ENCODE data around the gene CFAP70. TPM values are rescaled to one million over a fixed set of nuclear protein-coding genes. Genes with fewer than 3 reads are reported as not detected.

CFAP70 gene
- total RNA-seq, 1 donor from 2014 or later: 1.7 TPM

DNA sequence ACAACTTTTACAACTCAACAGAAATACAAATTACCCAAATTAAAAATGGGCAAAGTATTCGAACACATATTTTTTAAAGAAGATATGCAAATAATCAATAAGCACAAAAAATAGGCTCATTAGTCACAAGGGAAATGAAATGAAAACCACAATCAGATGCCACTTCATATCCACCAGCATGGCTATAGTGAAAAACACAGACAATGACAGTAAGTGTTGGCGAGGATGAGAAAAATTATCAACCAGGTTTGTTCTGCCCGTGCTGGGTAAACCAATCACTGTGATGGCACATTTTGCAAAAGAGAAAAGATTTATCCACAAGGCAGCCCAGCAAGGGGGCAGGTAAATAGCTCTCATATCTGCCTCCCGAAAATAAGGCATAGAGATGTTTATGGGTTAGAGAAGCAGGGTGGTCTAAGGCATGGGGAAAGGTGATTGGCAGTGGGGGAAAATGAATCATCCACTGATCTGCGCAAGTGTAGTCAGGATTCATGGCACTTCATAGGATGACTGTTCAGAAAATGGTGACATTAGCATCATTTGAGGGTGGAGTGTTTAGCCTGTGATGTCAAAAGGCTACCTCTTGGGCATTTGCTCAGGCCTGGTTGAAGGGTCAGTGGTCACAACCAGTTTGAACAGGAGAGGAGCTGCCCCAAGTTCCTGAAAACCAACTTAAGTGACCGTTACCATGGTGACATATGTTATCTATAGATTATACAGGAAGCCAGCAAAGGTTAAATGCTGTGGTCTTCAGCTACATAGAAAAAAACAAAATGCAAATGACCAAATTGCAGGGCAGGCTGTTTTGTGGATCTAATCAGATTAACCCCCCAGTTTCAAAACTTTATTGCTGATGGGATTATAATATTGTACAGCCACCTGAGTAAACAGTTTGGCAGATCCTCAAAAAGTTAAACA, 8.0 kb upstream of the CFAP70 start:
- Mint-ChIP-seq H3K27me3 (ENCODE audit: unreplicated experiment) (no peaks in the 10 kb centered on the region), H3K27ac (ENCODE audit: unreplicated experiment) (peak overlapping the region; percentile 21), H3K36me3 (ENCODE audit: low read depth, unreplicated experiment) (peaks cover 24% of the 10 kb centered on the region), H3K9me3 (ENCODE audit: unreplicated experiment) (no peaks in the 10 kb centered on the region), H3K4me3 (ENCODE audit: unreplicated experiment) (no peak overlapping the region), H3K4me1 (ENCODE audit: unreplicated experiment) (no peaks in the 10 kb centered on the region)
- TF ChIP-seq, protein P1, sequence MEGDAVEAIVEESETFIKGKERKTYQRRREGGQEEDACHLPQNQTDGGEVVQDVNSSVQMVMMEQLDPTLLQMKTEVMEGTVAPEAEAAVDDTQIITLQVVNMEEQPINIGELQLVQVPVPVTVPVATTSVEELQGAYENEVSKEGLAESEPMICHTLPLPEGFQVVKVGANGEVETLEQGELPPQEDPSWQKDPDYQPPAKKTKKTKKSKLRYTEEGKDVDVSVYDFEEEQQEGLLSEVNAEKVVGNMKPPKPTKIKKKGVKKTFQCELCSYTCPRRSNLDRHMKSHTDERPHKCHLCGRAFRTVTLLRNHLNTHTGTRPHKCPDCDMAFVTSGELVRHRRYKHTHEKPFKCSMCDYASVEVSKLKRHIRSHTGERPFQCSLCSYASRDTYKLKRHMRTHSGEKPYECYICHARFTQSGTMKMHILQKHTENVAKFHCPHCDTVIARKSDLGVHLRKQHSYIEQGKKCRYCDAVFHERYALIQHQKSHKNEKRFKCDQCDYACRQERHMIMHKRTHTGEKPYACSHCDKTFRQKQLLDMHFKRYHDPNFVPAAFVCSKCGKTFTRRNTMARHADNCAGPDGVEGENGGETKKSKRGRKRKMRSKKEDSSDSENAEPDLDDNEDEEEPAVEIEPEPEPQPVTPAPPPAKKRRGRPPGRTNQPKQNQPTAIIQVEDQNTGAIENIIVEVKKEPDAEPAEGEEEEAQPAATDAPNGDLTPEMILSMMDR (IDR thresholded peaks at IDR 0.05; ENCODE audit: unreplicated experiment): no peak
- no peak for DNase-seq (ENCODE audit: low spot score)

DNA sequence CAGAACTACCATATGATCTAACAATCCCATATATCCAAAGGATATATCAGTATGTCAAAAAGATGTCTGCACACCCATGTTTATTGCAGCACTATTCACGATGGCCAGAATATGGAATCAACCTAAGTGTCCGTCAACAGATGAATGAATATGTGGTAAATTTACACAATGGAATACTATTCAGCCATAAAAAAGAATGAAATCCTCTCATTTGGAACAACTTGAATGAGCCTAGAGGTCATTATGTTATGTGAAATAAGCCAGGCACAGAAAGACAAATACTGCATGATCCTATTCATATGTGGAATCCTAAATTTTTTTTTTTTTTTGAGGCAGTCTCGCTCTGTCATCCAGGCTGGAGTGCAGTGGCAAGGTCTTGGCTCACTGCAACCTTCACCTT, 6.3 kb upstream of the CFAP70 start:
- Mint-ChIP-seq H3K9me3 (ENCODE audit: unreplicated experiment) (no peaks in the 10 kb centered on the region), H3K4me3 (ENCODE audit: unreplicated experiment) (peak overlapping the region; percentile 42), H3K27me3 (ENCODE audit: unreplicated experiment) (peaks cover 2% of the 10 kb centered on the region), H3K36me3 (ENCODE audit: low read depth, unreplicated experiment) (peaks cover 20% of the 10 kb centered on the region), H3K4me1 (ENCODE audit: unreplicated experiment) (no peaks in the 10 kb centered on the region), H3K27ac (ENCODE audit: unreplicated experiment) (no peak overlapping the region)
- TF ChIP-seq, protein P1 (IDR thresholded peaks at IDR 0.05; ENCODE audit: unreplicated experiment): no peak
- DNase-seq (ENCODE audit: low spot score): no peak

DNA sequence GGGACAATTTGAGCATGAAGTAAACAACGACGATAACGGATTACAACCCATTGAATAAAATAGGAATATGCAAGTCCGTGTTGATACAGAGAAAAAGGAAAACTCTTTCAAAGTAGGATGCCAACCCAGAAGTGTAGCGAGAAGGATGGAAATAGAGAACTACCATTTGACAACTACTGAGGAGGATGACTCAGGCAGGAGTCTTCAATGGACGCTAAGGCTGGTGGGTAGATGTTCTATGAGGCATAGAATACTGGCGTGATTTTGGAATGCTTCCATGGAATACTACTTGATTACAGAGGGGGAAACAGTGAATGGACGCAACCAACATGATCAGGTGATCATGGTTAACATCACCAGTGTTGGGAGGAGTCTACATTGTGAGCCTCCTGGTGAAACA, 828 bp upstream of the CFAP70 start:
- peaks cover 6% of the 10 kb centered on the region for H3K27me3 Mint-ChIP-seq (ENCODE audit: unreplicated experiment)
- TF ChIP-seq, protein P1 (IDR thresholded peaks at IDR 0.05; ENCODE audit: unreplicated experiment): no peak
- H3K4me1 Mint-ChIP-seq (ENCODE audit: unreplicated experiment): peaks cover 8% of the 10 kb centered on the region
- no peaks in the 10 kb centered on the region for H3K9me3 Mint-ChIP-seq (ENCODE audit: unreplicated experiment)
- no peaks in the 10 kb centered on the region for H3K36me3 Mint-ChIP-seq (ENCODE audit: low read depth, unreplicated experiment)
- H3K27ac Mint-ChIP-seq (ENCODE audit: unreplicated experiment): no peak overlapping the region
- no peak overlapping the region for H3K4me3 Mint-ChIP-seq (ENCODE audit: unreplicated experiment)
- no peak for DNase-seq (ENCODE audit: low spot score)

DNA sequence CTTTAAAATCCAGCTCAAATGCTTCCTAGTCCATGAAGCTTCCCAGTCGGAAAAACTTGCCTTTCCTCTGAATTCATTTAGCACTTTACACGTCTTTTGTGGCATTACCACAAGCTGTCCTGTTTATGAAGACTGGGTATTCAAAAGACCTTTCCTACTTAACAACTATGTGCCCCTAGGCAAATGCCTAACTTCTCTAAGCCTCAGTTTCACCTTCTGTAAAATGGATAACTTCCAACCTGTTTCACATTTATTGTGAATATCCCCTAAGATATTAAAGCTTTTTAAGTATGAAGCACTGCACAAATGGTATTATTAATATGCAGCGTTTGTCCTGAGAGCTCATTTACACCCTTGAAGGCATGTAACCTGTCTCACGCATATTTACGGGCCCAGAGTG, 843 bp downstream of the CFAP70 start:
- TF ChIP-seq, protein P1 (IDR thresholded peaks at IDR 0.05; ENCODE audit: unreplicated experiment): no peak
- peak overlapping the region; percentile 97 for H3K4me3 Mint-ChIP-seq (ENCODE audit: unreplicated experiment)
- H3K27ac Mint-ChIP-seq (ENCODE audit: unreplicated experiment): peak overlapping the region; percentile 97
- peaks cover 6% of the 10 kb centered on the region for H3K27me3 Mint-ChIP-seq (ENCODE audit: unreplicated experiment)
- no peaks in the 10 kb centered on the region for H3K36me3 Mint-ChIP-seq (ENCODE audit: low read depth, unreplicated experiment)
- H3K4me1 Mint-ChIP-seq (ENCODE audit: unreplicated experiment): peaks cover 8% of the 10 kb centered on the region
- H3K9me3 Mint-ChIP-seq (ENCODE audit: unreplicated experiment): no peaks in the 10 kb centered on the region
- DNase-seq (ENCODE audit: low spot score): no peak

DNA sequence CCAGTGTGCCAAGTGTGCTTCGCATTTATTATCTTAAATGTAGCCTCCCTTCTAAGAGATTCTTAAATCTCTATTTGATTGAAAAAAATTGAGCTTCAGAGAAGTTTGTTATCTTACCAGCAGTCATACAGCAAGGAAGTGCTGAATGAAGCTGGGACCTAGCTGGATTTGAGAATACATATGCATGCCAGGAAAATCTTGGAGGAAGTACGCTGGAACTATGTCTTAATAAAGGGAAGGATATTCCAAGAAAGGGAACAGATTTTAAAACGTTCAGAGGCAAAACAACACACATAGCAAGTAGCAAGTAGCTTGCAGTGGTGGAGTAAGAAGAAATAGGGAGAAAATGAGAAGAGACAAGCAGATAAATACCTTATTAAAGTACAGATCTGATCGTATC, 1.5 kb downstream of the CFAP70 start:
- Mint-ChIP-seq H3K4me3 (ENCODE audit: unreplicated experiment) (no peak overlapping the region), H3K36me3 (ENCODE audit: low read depth, unreplicated experiment) (no peaks in the 10 kb centered on the region), H3K9me3 (ENCODE audit: unreplicated experiment) (no peaks in the 10 kb centered on the region), H3K4me1 (ENCODE audit: unreplicated experiment) (peaks cover 8% of the 10 kb centered on the region), H3K27ac (ENCODE audit: unreplicated experiment) (no peak overlapping the region), H3K27me3 (ENCODE audit: unreplicated experiment) (peaks cover 6% of the 10 kb centered on the region)
- TF ChIP-seq, protein P1 (IDR thresholded peaks at IDR 0.05; ENCODE audit: unreplicated experiment): no peak
- no peak for DNase-seq (ENCODE audit: low spot score)

All from endothelial cell (in vitro differentiated cells).